Measurements from ENCODE around the gene THRB. TPM values are rescaled to one million over a fixed set of nuclear protein-coding genes. Genes with fewer than 3 reads are reported as not detected.

Gene THRB
- total and polyA plus RNA-seq, 9 of the 15 experiments (the other 6 are each of a cell fraction or from before 2014, with no cell fraction given): 1.7 to 14.9 (median 6.9) TPM

- DNase-seq (ENCODE audit: extremely low read depth in 1 of 4, low spot score in 3 of 4) (no peak), FAIRE-seq (no peak), ATAC-seq (no peak)
- ChIA-PET POLR2A (no interaction called here), CTCF (ENCODE audit: low intra/inter-chr PET ratio) (no interaction called here)
- Histone ChIP-seq H3K27ac (ENCODE audit: extremely low read depth, low read depth, low read length) (no peak overlapping the region), H3K79me2 (ENCODE audit: control insufficient read depth, insufficient read depth, low read length) (no peaks in the 10 kb centered on the region), H3K4me1 (replicated peaks in 1 of 2; ENCODE audit: control insufficient read depth in 2 of 2, insufficient read depth in 2 of 2, low read length in 2 of 2) (peaks cover 3% of the 10 kb centered on the region in 2 experiments; a peak in 2 of 5 replicates), H3K4me2 (ENCODE audit: insufficient read depth, low read length) (no peak overlapping the region), H3K9me3 (replicated peaks; ENCODE audit: control insufficient read depth, insufficient read depth, low read depth, low read length) (no peaks in the 10 kb centered on the region), H3K9me1 (ENCODE audit: control insufficient read depth, insufficient read depth, low read length) (no peaks in the 10 kb centered on the region), H4K20me1 (replicated peaks; ENCODE audit: control insufficient read depth, insufficient read depth, low read length) (no peaks in the 10 kb centered on the region), H3K4me3 (no peak overlapping the region), H3K36me3 (ENCODE audit: control insufficient read depth, insufficient read depth, low read length) (no peaks in the 10 kb centered on the region), H2AFZ (ENCODE audit: low read depth, low read length) (no peak overlapping the region), H3K27me3 (ENCODE audit: control insufficient read depth in 2 of 2, insufficient read depth in 2 of 2, low read length in 2 of 2) (no peaks in the 10 kb centered on the region), H3K9ac (ENCODE audit: insufficient read depth in 1 of 2, low read depth in 2 of 2, low read length in 2 of 2) (no peak overlapping the region)
- no TSS peak for BruUV-seq (replicated peaks)
- TF ChIP-seq MEF2D (tag; conservative IDR thresholded peaks at IDR 0.05; ENCODE audit: low read depth) (no peak), ZNF232 (CRISPR knock-in tag; IDR thresholded peaks at IDR 0.05) (0 out of 2 replicates have a peak, but pooled peaks have one; percentile 46)
- in situ Hi-C loops (cut with MboI) (no loop called here), intact Hi-C loops (cut with micrococcal nuclease) (no loop called here)
Observed at GRCh38 chr3:24320601-24321000, 174.0 kb downstream of the THRB start.

- Histone ChIP-seq H3K9ac (ENCODE audit: insufficient read depth in 1 of 2, low read depth in 2 of 2, low read length in 2 of 2) (no peak overlapping the region), H3K79me2 (ENCODE audit: control insufficient read depth, insufficient read depth, low read length) (no peaks in the 10 kb centered on the region), H3K27ac (ENCODE audit: extremely low read depth, low read depth, low read length) (no peak overlapping the region), H3K4me2 (ENCODE audit: insufficient read depth, low read length) (no peak overlapping the region), H3K36me3 (ENCODE audit: control insufficient read depth, insufficient read depth, low read length) (no peaks in the 10 kb centered on the region), H3K4me3 (no peak overlapping the region), H3K9me1 (ENCODE audit: control insufficient read depth, insufficient read depth, low read length) (no peaks in the 10 kb centered on the region), H3K9me3 (replicated peaks; ENCODE audit: control insufficient read depth, insufficient read depth, low read depth, low read length) (no peaks in the 10 kb centered on the region), H2AFZ (ENCODE audit: low read depth, low read length) (no peak overlapping the region), H3K4me1 (replicated peaks in 1 of 2; ENCODE audit: control insufficient read depth in 2 of 2, insufficient read depth in 2 of 2, low read length in 2 of 2) (peaks cover 3% of the 10 kb centered on the region in 2 experiments; a peak in 2 of 5 replicates), H4K20me1 (replicated peaks; ENCODE audit: control insufficient read depth, insufficient read depth, low read length) (no peaks in the 10 kb centered on the region), H3K27me3 (ENCODE audit: control insufficient read depth in 2 of 2, insufficient read depth in 2 of 2, low read length in 2 of 2) (no peaks in the 10 kb centered on the region)
- in situ Hi-C loops (cut with MboI) (no loop called here), intact Hi-C loops (cut with micrococcal nuclease) (no loop called here)
- FAIRE-seq (no peak), ATAC-seq (no peak), DNase-seq (ENCODE audit: extremely low read depth in 1 of 4, low spot score in 3 of 4) (no peak)
- ChIA-PET POLR2A (no interaction called here), CTCF (ENCODE audit: low intra/inter-chr PET ratio) (no interaction called here)
- TF ChIP-seq MCM7 (IDR thresholded peaks at IDR 0.05) (no peak), RFX1 (IDR thresholded peaks at IDR 0.05) (no peak), ATF3 (IDR thresholded peaks at IDR 0.05) (no peak), ATF3 (CRISPR knock-in tag; conservative IDR thresholded peaks at IDR 0.05) (no peak), KLF10 (CRISPR knock-in tag; IDR thresholded peaks at IDR 0.05) (no peak), ZZZ3 (IDR thresholded peaks at IDR 0.05) (no peak), PHF8 (IDR thresholded peaks at IDR 0.05; ENCODE audit: borderline replicate concordance, low read length) (no peak), E2F3 (CRISPR knock-in tag; IDR thresholded peaks at IDR 0.05) (no peak)
- WGBS (ENCODE audit: insufficient coverage, low coverage, missing lambda C conversion rate): 7% methylated on average over 1 of the region's 1 CpG
- no TSS peak for BruUV-seq (replicated peaks)
Observed at GRCh38 chr3:24318677-24319287, 175.9 kb downstream of the THRB start.

All from K562 (cell line).